Stimulated activated CD8-positive, alpha-beta memory T cell treated with anti-CD3 and anti-CD28 coated beads, Interleukin-4, amount 100 ng/mL, for 4 hours (primary cell): Measurements from ENCODE around the gene ORC2.
"Not testable (repeated sequence)": the region's sequence is repeated elsewhere in the genome, so short reads cannot be mapped to it uniquely, and the experiment has no call there.

Experiments used
- DNase-seq, 2 donors: peaks; one replicate each; pipeline ENCODE4 v3.0.0-alpha.2; 2020; ENCODE audit warnings: low read depth in 2 of 2, low spot score in 1 of 2

Gene ORC2

DNA sequence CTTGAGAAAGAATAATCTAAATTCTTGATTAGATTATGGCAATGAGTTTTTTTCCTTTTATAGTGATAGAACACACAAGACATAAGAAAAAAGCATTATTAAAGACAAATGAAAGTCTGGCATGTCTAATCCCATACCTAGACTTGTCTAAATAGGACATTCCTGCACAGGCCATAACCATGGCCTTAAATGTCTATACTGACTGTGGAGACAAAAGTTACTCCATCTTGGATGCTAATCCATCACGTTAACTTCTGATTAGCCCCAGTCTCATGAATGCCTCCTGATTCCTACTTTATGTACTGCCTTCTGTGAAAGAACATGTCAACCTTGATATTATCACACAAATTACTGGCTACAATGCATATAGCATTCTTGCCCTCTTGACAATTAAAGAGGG is 23.6 kb downstream of the ORC2 start:
- DNase-seq, result no peak

DNA sequence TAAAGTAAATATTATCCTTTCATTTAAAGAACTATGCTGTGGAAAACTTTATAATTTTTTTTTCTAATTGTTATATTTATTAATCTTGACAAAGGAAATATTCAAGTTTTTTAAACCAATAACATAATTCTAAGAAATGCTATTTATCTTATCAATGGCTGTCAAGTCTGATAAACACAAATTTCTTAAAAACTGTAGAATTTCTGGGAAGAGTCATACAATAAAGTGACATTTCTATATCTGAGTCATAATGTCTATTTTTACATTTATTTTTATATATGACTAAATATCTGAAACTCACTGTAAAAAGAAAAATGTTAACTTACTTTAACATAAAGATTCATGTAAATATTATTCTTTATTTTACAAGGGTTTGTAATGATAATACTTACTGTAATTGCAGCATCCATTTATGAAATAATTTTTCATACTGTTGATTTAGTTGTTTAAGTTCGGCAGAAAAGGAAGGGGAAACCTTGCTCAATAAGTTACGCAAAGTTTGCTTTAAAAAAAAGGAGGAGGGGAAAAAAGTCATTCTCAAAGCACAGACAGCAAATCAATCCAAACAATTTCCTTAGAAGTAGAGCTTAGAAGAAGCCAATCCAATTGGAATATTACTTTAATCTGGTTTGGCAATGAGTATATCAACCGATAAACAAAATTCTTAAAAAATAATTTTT is 32.4 kb downstream of the ORC2 start:
- DNase-seq, result no peak

DNA sequence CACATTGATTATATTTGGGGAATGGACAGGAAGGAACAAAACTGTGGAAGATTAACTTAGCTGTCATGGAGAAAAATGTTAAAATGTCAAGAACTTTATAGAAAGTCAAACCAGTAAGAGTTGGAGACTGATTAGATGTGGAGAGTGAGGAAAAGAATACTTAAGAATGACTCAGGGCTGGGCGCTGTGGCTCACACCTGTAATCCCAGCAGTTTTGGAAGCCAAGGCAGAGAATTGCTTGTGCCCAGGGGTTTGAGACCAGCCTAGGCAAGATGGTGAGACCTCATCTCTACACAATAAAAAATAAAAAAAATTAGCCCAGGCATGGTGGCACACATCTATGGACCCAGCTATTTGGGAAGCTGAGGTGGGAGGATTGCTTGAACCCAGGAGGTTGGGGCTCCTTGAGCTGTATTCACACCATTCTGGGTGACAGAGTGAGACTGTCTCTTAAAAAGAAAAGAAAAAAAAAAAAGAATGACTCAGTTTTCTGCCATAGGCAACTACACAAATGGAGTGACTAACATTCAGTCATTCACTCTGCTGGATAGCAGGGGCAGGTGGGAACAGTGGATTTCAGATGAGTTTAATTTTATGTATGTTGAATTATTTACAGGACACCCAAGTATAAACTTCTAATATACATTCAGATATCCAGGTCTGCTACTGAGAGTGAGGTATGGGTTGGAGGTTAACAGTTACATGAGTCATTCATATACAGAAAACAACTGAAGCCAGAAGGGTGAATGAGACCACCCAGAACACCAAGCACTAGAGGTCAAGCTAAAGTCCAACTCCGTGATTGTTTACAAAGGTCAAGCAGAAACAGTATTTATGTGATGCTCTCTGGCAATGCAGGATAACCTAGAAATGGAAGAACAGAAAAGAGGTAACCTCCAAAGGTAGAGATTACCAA is 33.9 kb downstream of the ORC2 start:
- DNase-seq, result no peak

DNA sequence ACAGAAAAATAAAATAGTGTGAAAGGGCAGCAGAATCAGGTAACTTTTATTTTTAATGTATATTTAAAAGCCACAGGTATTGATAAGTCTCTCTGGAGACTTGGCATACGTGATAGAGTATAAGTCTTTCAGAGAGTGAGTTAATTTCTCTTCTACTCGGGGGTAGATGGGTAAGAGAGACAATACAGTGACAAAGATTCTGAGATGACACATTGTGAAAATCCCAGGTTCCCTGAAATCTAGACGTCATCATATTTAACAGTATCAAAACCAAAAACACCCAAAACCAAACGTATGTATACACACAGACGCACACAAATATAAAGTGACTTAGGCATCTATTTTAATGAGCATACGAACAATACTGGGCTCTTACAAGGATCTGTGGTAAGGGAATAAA is 41.0 kb downstream of the ORC2 start:
- DNase-seq, result no peak

DNA sequence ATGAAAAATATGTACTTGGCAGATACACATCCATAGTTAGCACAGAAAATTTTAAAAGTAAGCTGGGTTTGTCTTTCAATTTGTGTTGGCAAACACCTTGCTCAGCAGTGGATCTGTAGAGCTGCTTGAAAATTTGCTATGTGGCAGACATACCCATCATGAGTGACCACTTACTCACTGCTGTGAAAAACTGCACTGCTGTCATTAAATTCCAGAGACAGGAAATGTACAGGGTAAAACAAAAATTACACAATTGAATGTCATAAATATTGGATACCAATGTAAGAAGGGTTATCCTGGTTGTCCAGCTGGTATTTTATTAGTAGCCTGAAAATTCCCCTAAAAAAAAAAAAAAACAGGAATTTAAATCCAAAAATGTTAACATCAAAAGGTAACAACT is 49.8 kb downstream of the ORC2 start:
- DNase-seq, result no peak

DNA sequence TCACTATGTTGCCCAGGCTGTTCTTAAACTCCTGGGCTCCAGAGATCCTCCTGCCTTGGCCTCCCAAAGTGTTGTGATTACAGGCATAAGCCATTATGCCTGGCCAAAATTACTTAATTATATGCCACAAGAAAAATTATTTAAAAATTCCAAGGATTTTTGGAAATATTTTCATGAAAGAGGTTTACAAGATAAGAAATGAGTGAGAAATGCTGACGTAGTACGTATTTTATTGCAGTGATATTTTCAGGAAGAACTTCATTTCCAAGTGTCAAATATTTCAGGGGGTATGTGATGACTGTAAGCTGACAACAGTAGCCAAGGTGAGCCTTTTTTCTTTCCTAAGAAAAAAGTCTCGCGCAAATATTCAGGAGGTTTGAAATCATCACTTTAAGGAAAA is 53.5 kb downstream of the ORC2 start:
- DNase-seq, result no peak

DNA sequence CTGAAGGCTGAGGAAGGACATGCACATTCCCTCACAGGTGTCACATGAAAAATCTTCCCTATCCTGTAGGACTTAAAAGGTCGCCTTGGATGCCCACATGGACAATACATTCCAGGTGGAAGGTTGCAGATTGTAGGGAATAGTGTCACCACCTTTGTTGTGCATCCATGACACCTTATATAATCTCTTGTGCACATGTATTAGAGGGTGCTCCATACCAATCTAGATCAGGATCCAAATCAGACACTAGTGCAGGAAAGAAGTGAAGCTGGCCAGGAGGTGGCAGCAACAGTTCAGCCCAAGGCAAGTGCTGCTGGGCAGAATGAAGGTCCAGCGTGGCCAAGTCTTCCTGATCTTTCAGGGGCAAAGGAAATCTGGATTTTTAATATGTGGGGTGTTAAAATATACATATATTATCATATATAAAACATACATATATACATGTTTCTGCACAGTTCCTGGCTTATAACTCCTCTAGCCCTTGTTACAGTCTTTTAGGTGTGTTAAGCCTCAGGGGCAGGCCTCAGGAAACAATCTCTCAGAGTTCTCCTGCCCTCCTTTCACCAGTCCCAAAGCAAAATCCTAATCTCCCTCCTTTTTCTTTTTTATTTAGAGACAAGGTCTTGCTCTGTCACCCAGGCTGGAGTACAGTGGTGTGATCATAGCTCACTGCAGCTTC is 57.7 kb downstream of the ORC2 start:
- DNase-seq, result peak; percentile 2 to 13

DNA sequence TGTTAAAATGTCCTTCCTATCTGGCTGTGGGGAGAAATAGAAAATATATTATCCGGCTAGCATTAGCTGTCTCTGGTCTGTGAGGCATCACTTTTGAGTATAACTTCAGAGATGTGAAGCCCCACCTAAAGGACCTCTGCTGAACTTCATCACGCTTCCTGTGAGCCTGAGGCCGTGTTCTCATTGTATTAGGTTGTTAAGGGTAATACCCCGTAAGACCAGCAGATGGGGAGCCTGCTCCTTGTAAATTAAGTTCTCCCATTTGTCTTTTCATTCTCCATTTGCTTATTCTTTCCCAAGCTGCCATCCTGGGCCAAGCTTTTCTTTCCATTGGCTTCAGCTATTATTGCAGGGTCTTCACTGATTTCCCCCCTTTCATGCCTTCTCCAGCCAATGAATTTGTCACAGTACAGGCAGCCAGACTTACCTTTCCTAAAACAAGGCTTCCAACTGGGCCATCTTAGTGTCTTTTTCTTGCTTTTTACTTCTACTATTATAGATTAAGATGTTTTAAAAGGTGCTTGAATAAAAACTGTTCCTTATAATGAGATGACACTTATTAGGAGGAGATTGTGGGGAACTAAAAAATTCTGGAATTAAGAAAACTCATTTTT is 61.9 kb downstream of the ORC2 start:
- DNase-seq, result peak; percentile 31 to 40

DNA sequence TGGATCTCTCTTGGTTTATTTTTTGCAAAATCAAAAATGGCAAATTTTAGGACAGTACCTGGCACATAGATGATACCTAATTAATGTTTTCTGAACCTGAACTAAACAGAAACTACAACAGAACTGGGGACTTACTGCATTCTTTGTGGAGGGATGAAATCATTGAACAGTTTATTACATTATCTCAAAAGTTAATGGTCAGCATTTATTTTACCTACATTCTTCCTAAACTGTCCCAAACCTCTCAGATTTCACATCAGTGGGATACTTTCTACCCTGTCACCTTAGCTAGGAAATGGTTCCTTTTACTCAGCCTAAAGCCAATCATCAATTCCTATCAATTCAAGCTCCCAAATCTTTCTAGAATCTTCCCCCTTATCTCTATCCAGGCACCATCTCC is 64.0 kb downstream of the ORC2 start:
- no peak for DNase-seq

DNA sequence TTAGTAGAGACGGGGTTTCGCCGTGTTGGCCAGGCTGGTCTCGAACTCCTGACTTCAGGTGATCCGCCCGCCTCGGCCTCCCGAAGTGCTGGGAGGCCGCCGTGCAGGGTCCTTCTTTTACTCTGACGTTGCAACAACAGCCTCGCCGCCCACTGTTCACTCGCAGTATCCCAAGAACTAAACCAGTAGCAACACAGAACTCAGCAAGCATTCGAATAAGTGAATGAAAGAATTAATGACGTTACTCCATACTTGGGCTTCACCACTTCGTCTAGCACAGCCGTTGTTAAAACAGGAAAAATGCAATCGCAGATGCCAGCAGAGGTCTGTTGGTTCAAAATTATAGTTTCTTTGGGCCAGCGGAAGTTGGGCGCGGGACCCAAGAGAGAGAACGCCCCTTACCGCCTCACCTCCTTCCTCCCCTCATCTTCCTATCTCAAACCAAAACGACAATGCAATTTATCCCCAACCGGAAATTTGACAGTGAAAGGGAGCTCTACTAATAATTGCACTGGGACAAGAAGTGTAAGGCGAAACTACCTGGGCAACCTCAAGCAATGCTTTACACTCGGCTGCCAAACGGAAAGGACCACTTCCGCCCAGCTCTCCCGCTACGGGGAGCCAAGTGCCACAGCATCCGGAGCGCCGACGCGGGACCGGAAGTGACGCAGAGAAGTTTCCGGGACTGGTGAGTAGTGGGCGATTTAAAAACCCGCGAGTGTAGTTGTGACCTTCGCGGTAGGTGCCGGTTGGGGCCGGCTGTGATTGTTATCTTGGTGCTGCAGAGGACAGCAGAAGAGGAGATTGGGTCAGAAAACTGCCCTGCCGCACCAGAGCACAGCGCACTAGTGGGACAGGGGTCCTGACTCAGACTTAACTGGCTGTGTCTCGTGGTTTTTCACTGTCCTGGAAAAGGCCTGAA is 74.5 kb downstream of the ORC2 start, which contains the start of the genes NIF3L1 and PPIL3:
TSS of gene NIF3L1 (plus strand) at position 668 of the 922 bp plus-strand sequence. CDS start 2,573 bp downstream, outside the sequence.
TSS of gene PPIL3 (minus strand) at position 374 of the 922 bp plus-strand sequence. CDS start 1,462 bp downstream, outside the sequence.
- peak; percentile 94 for DNase-seq

DNA sequence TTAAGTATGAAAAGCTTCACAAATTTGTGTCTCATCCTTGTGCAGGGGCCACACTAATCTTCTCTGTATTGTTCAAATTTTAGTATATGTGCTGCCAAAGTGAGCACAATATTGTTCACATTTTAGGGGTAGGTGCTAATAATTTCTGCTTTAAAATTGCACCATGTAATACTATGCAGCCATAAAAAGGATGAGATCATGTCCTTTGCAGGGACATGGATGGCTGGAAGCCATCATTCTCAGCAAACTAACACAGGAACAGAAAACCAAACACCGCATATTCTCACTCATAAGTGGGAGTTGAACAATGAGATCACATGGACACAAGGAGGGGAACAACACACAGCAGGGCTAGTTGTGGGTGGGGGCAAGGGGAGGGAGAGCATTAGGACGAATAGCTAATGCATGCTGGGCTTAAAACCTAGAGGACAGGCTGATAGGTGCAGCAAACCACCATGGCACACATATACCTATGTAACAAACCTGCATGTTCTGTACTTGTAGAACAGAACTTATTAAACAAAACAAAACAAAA is 81.7 kb downstream of the ORC2 start:
- not testable (repeated sequence) for DNase-seq

DNA sequence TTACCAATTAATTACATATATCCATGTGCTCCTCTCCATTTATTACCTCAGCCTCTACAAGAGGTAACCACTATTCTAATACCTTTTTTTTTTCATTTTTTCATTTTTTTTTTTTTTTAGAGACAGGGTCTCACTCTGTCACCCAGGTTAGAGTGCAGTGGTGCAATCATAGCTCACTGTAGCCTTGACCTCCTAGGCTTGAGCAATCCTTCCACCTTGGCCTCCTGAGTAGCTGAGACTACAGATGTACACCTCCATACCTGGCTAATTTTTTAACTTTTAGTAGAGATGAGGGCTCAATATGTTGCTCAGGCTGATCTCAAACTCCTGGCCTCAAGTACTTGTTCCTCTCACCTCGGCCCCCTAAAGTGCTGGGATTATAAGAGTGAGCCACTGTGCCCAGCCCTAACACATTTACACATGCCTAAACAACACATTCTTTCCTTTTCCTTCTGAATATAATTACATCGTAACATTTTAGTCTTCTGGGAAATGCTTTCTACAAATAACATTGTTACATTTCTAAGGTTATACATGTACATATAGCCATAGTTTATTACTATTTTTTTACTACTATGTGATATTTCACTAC is 85.1 kb downstream of the ORC2 start:
- no peak for DNase-seq

DNA sequence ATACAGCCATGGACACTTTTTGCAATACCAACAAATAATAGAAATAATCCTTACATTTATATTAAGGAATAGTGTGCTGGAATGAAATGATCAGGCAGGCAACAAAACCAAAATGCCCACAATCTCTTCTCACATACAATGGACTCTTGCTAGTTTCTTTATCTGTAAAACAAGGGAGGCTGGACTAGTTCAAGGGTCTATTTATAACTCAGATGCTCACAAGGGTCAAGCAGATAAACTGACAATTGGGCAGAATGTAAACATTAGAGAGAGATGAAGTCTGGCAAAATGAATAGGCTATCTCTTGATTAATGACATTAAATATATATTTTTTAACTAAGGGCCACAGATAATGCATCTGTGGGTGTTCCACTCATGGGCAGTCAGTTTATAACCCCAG is 86.0 kb downstream of the ORC2 start:
- no peak for DNase-seq

DNA sequence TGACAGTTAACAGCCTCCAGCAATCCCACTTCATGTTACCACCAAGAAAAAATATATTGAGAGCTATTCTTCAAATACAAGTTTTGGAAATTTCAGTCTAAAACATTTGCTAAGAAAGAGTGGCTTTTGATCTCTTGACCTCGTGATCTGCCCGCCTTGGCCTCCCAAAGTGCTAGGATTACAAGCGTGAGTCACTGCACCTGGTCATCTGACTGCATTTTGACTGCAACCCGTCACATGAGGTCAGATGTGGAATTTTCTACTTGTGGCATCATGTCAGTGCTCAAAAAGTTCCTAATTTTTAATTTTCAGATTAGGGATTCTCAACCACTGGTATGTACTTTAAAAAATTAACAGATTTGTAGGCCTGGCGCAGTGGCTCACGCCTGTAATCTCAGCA is 89.9 kb downstream of the ORC2 start:
- DNase-seq, result no peak

DNA sequence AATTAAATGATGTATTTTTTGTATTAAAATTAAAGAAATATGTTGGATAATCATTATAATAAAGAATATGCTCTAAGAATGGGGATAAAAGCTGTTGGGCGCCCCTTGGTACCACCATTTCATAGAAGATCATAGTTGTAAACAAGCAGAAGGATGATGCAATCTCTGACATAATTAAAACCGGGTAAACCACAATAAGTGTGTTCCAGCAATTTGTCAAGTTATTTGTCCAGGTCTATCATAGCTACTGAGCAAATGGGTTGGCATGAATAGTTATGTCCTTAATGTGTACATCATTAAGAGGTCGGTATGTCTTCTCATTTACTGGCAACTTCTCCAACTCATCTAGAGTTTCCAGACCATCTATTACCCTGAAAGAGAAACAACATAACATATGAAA is 92.3 kb downstream of the ORC2 start:
- DNase-seq, result no peak

DNA sequence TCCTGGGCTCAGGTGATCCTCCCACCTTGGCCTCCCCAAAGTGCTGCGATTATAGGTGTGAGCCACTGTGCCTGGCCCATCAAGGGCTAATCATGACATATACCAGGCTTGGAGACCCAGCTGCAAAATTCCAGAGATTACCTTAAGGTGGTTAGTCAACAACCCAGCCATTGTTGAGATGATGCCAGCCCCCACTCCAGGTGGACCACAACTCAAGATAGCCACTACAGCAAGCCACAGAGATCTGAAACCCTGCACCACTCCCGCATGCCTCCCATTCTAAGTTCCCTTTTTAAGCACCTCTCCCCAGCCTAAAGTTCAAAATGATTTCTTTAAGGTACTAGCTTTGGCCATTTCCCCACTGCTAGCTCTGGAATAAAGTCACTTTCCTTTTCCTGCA is 94.4 kb downstream of the ORC2 start:
- no peak for DNase-seq

DNA sequence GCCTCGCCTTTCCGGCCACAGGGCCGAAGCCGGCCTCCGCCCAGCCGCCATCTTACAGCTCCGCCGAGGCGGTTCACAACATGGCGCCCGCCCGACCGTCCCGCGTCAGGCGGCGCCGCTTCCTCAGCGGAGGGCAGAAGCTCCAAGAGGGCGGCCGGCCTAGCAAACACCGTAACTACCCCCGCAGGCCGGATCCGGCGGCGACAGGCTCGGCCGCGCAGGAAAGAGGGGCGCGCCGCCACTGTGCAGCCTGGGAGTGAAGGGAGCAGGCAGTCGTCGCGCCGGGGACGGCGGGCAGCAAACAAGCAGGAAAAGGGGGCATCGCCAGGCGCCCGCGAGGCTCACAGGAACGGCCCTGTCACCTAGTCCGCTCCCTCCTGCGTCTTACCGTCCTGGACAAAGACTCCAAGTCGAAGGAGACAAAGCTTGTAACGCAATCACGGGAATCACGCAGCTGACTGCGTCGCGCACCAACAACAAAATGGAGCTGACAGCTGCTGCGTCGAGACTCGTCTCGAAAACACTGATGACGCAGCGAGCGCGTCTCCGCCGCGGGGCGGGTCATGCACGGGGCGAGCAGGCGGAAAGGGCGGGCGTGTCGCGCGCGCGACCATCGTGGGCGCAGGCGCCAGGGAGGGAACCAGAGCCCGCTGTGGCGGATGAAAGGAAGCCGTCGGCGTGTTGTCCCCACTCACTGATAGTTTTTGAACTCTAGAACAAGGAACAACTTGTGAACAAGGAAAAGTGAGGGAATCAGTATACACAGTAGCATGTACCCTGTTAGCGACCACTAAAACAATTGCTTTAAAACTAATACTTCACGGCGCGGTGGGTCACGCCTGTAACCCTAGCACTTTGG is 99.1 kb downstream of the ORC2 start, which contains the start of gene CLK1:
TSS of gene CLK1 (minus strand) at position 483 of the 859 bp plus-strand sequence. CDS start 2,796 bp downstream, outside the sequence.
- DNase-seq, result peak; percentile 90 to 96

DNA sequence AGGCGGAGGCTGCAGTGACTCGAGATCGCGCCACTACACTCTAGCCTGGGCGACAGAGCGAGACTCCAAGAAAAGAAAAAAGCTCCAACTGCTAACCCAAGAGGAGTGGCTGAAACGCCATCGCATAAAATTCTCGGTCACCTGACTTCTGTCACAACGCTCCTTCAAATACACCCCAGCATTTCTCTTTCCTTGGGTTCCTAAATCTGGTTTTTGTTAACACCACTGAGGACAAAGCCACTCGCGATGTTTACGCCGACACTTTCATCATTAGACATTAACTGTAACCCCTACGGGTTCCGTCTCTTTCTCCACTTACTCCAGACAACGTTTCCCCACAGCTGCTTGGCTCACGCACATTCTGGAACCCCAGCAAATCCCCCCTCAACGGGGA is 99.7 kb downstream of the ORC2 start:
- no peak for DNase-seq
